Glomerular visceral epithelial cell (primary cell): Measurements from ENCODE around the gene TSTD2.

Source experiments
- DNase-seq: peaks from one replicate; pipeline ENCODE4 v3.0.0-alpha.2; 2016; ENCODE audit errors: extremely low spot score

TSTD2 gene

GRCh38 chr9:97632985-97633858 lies at the start of gene TSTD2, which contains the start of gene NCBP1:
TSS of gene TSTD2 (minus strand) at chr9:97633368. CDS start at chr9:97627562, 5,806 bp downstream.
TSS of gene NCBP1 (plus strand) at chr9:97633821. CDS start at chr9:97633882, 61 bp downstream.
- DNase-seq, result peak; percentile 99

GRCh38 chr9:97682242-97682641 lies 49.1 kb upstream of the TSTD2 start:
- no peak for DNase-seq

- no peak for DNase-seq
Measured at GRCh38 chr9:97675655-97676054, 42.5 kb upstream of the TSTD2 start.

GRCh38 chr9:97673922-97674321 lies 40.8 kb upstream of the TSTD2 start:
- no peak for DNase-seq

- no peak for DNase-seq
Measured at GRCh38 chr9:97672403-97672802, 39.2 kb upstream of the TSTD2 start.

GRCh38 chr9:97670586-97670985 lies 37.4 kb upstream of the TSTD2 start:
- no peak for DNase-seq

- no peak for DNase-seq
Measured at GRCh38 chr9:97668485-97668884, 35.3 kb upstream of the TSTD2 start.

- DNase-seq, result no peak
Measured at GRCh38 chr9:97666907-97667686, 33.9 kb upstream of the TSTD2 start.

GRCh38 chr9:97665742-97666141 lies 32.6 kb upstream of the TSTD2 start:
- DNase-seq, result no peak

GRCh38 chr9:97660847-97661246 lies 27.7 kb upstream of the TSTD2 start:
- no peak for DNase-seq

- DNase-seq, result no peak
Measured at GRCh38 chr9:97660340-97660739, 27.2 kb upstream of the TSTD2 start.

GRCh38 chr9:97659771-97660170 lies 26.6 kb upstream of the TSTD2 start:
- DNase-seq, result no peak

- DNase-seq, result no peak
Measured at GRCh38 chr9:97658707-97659106, 25.5 kb upstream of the TSTD2 start.

GRCh38 chr9:97651646-97652045 lies 18.5 kb upstream of the TSTD2 start:
- no peak for DNase-seq

- no peak for DNase-seq
Measured at GRCh38 chr9:97647996-97648395, 14.8 kb upstream of the TSTD2 start.

GRCh38 chr9:97645720-97646119 lies 12.6 kb upstream of the TSTD2 start:
- no peak for DNase-seq

- DNase-seq, result no peak
Measured at GRCh38 chr9:97640325-97640724, 7.2 kb upstream of the TSTD2 start.

- DNase-seq, result no peak
Measured at GRCh38 chr9:97638666-97639065, 5.5 kb upstream of the TSTD2 start.

GRCh38 chr9:97636903-97637302 lies 3.7 kb upstream of the TSTD2 start:
- DNase-seq, result no peak

- no peak for DNase-seq
Measured at GRCh38 chr9:97635026-97635425, 1.9 kb upstream of the TSTD2 start.

GRCh38 chr9:97633859-97634490 lies 807 bp upstream of the TSTD2 start:
- DNase-seq, result peak; percentile 5

- DNase-seq, result no peak
Measured at GRCh38 chr9:97632248-97632984, 752 bp downstream of the TSTD2 start.
